Hematopoietic multipotent progenitor cell treated with erythropoietin and hydrocortisone succinate and interleukin-3 and kit ligand, for 4 days (in vitro differentiated cells): ENCODE data around the gene FER.
"Not testable (repeated sequence)": the region's sequence is repeated elsewhere in the genome, so short reads cannot be mapped to it uniquely, and the experiment has no call there.

Experiments
- DNase-seq: peaks from one replicate; pipeline ENCODE4 v3.0.0-alpha.2; 2015

Gene FER

GRCh38 chr5:108983461-108984092 lies 235.9 kb downstream of the FER start:
- no peak for DNase-seq

- DNase-seq, result no peak
Measured at GRCh38 chr5:108989761-108990392, 242.2 kb downstream of the FER start.

- not testable (repeated sequence) for DNase-seq
Measured at GRCh38 chr5:108992396-108993085, 244.8 kb downstream of the FER start.

GRCh38 chr5:108993440-108993839 lies 245.7 kb downstream of the FER start:
- DNase-seq, result not testable (repeated sequence)

GRCh38 chr5:108997720-108998119 lies 250.0 kb downstream of the FER start:
- no peak for DNase-seq

GRCh38 chr5:108998216-108998615 lies 250.5 kb downstream of the FER start:
- no peak for DNase-seq

- peak; percentile 6 for DNase-seq
Measured at GRCh38 chr5:109003928-109004327, 256.2 kb downstream of the FER start.

- DNase-seq, result no peak
Measured at GRCh38 chr5:109005297-109006009, 257.8 kb downstream of the FER start.

- DNase-seq, result no peak
Measured at GRCh38 chr5:109006129-109006528, 258.4 kb downstream of the FER start.

- DNase-seq, result peak; percentile 44
Measured at GRCh38 chr5:109016300-109016699, 268.6 kb downstream of the FER start.

- no peak for DNase-seq
Measured at GRCh38 chr5:109022056-109022455, 274.4 kb downstream of the FER start.

GRCh38 chr5:109025729-109026128 lies 278.0 kb downstream of the FER start:
- not testable (repeated sequence) for DNase-seq

- DNase-seq, result no peak
Measured at GRCh38 chr5:109027983-109028607, 280.4 kb downstream of the FER start.

GRCh38 chr5:109028608-109029299 lies 281.1 kb downstream of the FER start:
- no peak for DNase-seq

- no peak for DNase-seq
Measured at GRCh38 chr5:109029847-109030246, 282.1 kb downstream of the FER start.

- DNase-seq, result no peak
Measured at GRCh38 chr5:109030360-109031143, 282.9 kb downstream of the FER start.

- no peak for DNase-seq
Measured at GRCh38 chr5:109034306-109034705, 286.6 kb downstream of the FER start.

GRCh38 chr5:109035436-109035835 lies 287.7 kb downstream of the FER start:
- no peak for DNase-seq

- DNase-seq, result no peak
Measured at GRCh38 chr5:109038209-109038840, 290.6 kb downstream of the FER start.

GRCh38 chr5:109041317-109041716 lies 293.6 kb downstream of the FER start:
- DNase-seq, result peak; percentile 75

GRCh38 chr5:109045710-109046109 lies 298.0 kb downstream of the FER start:
- DNase-seq, result no peak
